HG02852 (cell line): ENCODE measurements around the gene FAM90A26.
"Not testable (repeated sequence)": the region's sequence is repeated elsewhere in the genome, so short reads cannot be mapped to it uniquely, and the experiment has no call there.

ENCODE experiments used
- ATAC-seq: cut with Tn5 transposase; IDR thresholded peaks from one replicate; pipeline ENCODE4 v1.9.1; 2021; ENCODE audit warnings: mild to moderate bottlenecking, moderate library complexity; ENCODE audit not compliant: unreplicated experiment

Gene FAM90A26

DNA sequence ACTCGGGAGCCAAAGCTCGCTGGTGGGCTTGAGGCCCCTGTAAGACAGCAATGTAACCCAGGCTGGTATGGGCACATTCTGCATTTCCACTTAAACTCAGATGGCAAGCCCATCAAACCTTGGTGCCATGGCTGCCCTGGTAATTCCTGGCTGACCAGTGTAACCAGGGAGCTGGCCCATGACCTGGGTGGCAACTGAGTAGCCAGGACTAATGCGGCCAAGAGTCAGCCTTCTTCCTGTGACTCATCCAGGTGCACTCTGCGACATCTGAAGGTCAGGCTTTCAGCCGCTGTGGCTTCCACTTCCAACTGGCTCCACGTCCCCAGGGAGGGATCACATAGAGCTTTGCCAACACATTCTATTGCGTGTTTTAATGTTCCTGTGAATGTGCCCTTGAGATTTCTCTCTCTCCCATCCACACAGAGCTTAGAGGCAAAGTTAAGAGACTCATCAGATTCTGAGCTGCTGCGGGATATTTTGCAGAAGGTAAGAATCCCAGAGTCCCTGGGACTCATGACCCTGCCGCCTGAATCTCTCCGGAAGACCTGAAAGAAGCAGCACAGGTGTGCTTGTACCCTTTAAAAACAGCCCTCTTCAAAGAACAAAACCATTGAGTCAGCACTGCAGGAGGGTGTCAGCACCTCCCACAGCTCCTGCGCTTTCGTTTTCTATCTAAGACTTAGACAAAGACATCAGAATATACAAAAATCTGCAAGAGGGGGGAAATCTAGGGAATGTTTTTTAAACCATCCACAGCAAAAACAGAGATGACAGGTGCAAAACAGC, 14.9 kb upstream of the FAM90A26 start:
- ATAC-seq, result not testable (repeated sequence)

GRCh38 chr4:9158392-9158791, 11.8 kb upstream of the FAM90A26 start:
- ATAC-seq, result not testable (repeated sequence)

GRCh38 chr4:9160046-9160445, 10.2 kb upstream of the FAM90A26 start:
- not testable (repeated sequence) for ATAC-seq

DNA sequence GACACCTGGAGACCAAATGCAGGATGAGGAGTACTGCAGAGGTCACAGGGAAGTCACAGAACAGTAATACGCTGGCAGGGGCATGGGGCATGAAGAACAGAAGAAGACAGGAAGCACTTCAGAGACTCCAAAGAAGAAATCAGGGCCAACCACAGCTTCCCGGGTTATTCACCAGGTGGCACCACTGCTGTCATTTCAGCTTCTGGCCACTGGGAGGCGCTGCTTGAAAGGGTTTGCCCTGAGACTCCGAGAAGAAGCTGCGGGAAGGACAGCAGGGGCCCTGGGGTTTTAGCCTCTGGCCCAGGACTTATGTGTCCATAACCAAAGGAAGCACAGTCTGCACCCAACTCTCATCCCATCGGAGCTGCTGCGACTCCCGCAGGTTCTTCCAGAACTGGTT, 4.2 kb upstream of the FAM90A26 start:
- ATAC-seq, result not testable (repeated sequence)

GRCh38 chr4:9210357-9210756, 40.1 kb downstream of the FAM90A26 start, which contains the start of gene USP17L10:
TSS of gene USP17L10 (plus strand) at chr4:9210657. CDS start at chr4:9210657, 0 bp downstream.
- ATAC-seq, result not testable (repeated sequence)

DNA sequence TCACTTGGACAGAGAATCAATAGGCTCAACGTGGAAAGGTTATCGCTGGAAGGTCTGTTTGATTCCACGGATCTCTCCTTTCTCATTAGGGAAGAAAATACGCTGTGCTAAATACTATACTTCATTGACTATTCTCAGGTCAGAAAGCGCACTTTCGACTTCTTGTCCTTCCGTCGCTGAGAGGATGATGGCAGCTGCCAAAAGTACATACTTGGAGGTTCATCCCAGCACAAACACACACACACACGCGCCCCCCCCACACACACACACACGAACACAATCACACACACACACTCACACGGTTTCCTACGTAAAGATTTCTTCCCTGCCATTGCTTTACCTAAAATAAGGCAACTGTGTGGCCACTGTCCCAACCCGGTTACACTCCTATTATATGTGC, 44.5 kb downstream of the FAM90A26 start:
- ATAC-seq, result not testable (repeated sequence)

DNA sequence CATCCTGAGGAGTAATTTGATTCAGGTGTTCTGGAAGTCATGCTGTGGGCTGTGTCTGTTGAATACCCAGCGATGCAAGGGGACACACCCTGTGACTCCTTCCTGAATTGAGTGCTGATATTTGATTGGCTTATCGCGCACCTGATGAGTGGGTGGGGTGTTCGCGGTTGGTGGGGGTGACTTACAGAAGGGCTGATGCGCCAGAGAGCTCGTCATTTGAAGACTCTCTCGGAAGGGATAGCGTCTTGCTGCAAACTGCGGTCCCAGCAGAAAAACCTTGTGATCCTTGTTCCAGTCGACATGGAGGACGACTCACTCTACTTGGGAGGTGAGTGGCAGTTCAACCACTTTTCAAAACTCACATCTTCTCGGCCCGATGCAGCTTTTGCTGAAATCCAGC, 44.9 kb downstream of the FAM90A26 start, which contains the start of gene USP17L11:
Gene USP17L11, plus strand, starts transcription at position 301 of the 400 bp plus-strand sequence. Its CDS starts 0 bp downstream, at position 301.
- ATAC-seq, result not testable (repeated sequence)

DNA sequence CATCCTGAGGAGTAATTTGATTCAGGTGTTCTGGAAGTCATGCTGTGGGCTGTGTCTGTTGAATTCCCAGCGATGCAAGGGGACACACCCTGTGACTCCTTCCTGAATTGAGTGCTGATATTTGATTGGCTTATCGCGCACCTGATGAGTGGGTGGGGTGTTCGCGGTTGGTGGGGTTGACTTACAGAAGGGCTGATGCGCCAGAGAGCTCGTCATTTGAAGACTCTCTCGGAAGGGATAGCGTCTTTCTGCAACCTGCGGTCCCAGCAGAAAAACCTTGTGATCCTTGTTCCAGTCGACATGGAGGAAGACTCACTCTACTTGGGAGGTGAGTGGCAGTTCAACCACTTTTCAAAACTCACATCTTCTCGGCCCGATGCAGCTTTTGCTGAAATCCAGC, 49.6 kb downstream of the FAM90A26 start, which contains the start of gene USP17L12:
Gene USP17L12, plus strand, starts transcription at position 301 of the 400 bp plus-strand sequence. Its CDS starts 0 bp downstream, at position 301.
- not testable (repeated sequence) for ATAC-seq

- not testable (repeated sequence) for ATAC-seq
These were observed 54.4 kb downstream of the FAM90A26 start, which contains the start of gene USP17L13 for GRCh38 chr4:9224596-9224995. TSS of gene USP17L13 (plus strand) at chr4:9224896. CDS start at chr4:9224896, 0 bp downstream.
